Fibroblast of lung (primary cell): ENCODE results near the gene PCAT6.

ENCODE experiments used
- EZH2 ChIP-seq: IDR thresholded peaks from 2 replicates; pipeline ENCODE4 v1.5.1; 2012; ENCODE audit warnings: low read length, control low read depth, mild to moderate bottlenecking; ENCODE audit errors: missing control alignments
- TF ChIP-seq, protein P1 (sequence below), 2 donors: IDR thresholded peaks in 1 of 2; conservative IDR thresholded peaks in 1 of 2; 1 replicate in 1 of 2; 2 replicates in 1 of 2; pipeline ENCODE4 v1.5.1; 2011 to 2012; ENCODE audit warnings: low read length in 2 of 2, control low read depth in 1 of 2, inconsistent platforms in 1 of 2, low read depth in 1 of 2, mild to moderate bottlenecking in 1 of 2

DNA sequence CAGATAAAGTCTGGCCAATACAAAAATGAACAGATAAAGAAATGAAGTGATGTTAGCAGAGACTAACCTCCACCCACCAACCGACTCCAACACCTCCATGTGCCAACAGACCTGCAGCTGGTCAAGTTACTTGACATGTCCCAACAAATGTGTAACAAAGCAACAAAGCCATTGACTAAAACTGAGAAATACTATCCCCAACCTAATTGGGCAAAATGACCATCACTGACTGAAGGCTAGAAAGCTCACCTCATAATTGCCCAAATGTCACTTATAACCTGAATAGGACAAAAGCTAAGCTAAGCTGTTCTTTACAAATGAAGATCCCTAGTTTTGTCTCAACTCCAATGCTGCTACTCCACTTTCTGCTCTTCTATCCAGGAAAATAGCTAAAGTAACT is 10.0 kb upstream of the PCAT6 start:
- TF ChIP-seq, protein P1, sequence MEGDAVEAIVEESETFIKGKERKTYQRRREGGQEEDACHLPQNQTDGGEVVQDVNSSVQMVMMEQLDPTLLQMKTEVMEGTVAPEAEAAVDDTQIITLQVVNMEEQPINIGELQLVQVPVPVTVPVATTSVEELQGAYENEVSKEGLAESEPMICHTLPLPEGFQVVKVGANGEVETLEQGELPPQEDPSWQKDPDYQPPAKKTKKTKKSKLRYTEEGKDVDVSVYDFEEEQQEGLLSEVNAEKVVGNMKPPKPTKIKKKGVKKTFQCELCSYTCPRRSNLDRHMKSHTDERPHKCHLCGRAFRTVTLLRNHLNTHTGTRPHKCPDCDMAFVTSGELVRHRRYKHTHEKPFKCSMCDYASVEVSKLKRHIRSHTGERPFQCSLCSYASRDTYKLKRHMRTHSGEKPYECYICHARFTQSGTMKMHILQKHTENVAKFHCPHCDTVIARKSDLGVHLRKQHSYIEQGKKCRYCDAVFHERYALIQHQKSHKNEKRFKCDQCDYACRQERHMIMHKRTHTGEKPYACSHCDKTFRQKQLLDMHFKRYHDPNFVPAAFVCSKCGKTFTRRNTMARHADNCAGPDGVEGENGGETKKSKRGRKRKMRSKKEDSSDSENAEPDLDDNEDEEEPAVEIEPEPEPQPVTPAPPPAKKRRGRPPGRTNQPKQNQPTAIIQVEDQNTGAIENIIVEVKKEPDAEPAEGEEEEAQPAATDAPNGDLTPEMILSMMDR (conservative IDR thresholded peaks at IDR 0.05 in 1 of 2, IDR thresholded peaks at IDR 0.05 in 1 of 2; ENCODE audit: low read depth in 1 of 2, low read length in 2 of 2), result no peak
- TF ChIP-seq EZH2, result no peak
